T-helper 2 cell treated with Interferon-gamma antibody and Interleukin-4, amounts not matched to agents 5 μg/mL and 100 μg/mL, for 36 hours (primary cell): ENCODE data around the gene THTPA.
"Not testable (repeated sequence)": the region's sequence is repeated elsewhere in the genome, so short reads cannot be mapped to it uniquely, and the experiment has no call there.

Experiments used
- DNase-seq: peaks from one replicate; pipeline ENCODE4 v3.0.0; 2021; ENCODE audit warnings: low spot score
- H3K27ac Mint-ChIP-seq: one replicate; pipeline ENCODE4 v1.8.0; 2021; ENCODE audit warnings: mild to moderate bottlenecking, mixed read lengths
- H3K27me3 Mint-ChIP-seq: one replicate; pipeline ENCODE4 v1.8.0; 2021; ENCODE audit warnings: low read depth, mixed read lengths
- H3K36me3 Mint-ChIP-seq: one replicate; pipeline ENCODE4 v1.8.0; 2021; ENCODE audit warnings: low read depth, mixed read lengths
- H3K4me1 Mint-ChIP-seq: one replicate; pipeline ENCODE4 v1.8.0; 2021; ENCODE audit warnings: low read depth, mixed read lengths
- H3K4me3 Mint-ChIP-seq: one replicate; pipeline ENCODE4 v1.8.0; 2022; ENCODE audit warnings: mild to moderate bottlenecking, moderate library complexity, mixed read lengths
- H3K9me3 Mint-ChIP-seq: one replicate; pipeline ENCODE4 v1.8.0; 2021; ENCODE audit warnings: mixed read lengths

The THTPA gene

DNA sequence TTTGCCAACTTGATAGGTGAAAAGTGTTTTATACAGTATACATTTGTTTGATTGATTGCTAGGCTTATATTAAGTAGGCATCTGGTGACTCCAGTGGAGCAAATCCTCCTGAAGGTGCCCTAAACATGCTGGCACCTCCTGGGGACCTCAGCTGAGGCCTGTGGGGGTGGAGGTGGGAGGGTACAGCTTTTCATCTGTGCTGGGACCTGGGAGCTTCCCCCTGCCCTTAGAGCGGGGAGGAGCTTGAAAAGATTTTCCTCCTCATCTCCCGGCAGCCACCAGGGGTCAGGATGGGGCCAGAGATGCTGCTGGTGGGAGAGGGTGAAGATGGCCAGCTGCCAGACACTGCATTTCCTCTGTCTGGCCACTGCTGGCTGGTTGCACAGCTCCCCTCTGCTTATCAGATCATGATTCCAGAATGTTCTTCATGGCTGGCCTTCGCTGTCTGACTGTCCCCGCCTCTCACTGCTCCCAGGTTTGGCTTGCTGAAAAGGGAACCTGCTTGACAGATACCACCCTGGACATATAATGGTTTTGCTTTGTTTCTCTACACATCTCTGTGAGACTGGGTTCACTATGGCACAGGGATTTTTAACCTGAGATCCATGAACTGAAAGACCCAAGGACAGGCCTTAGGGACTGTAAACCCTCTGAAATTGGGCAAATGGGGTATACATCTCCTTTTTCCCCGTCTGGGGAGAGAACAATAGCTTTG, 33.0 kb downstream of the THTPA start:
- Mint-ChIP-seq H3K36me3 (no peaks in the 10 kb centered on the region), H3K4me1 (peaks cover 4% of the 10 kb centered on the region), H3K4me3 (no peak overlapping the region), H3K27ac (no peak overlapping the region), H3K9me3 (no peaks in the 10 kb centered on the region), H3K27me3 (peaks cover 14% of the 10 kb centered on the region)
- peak; percentile 71 for DNase-seq

DNA sequence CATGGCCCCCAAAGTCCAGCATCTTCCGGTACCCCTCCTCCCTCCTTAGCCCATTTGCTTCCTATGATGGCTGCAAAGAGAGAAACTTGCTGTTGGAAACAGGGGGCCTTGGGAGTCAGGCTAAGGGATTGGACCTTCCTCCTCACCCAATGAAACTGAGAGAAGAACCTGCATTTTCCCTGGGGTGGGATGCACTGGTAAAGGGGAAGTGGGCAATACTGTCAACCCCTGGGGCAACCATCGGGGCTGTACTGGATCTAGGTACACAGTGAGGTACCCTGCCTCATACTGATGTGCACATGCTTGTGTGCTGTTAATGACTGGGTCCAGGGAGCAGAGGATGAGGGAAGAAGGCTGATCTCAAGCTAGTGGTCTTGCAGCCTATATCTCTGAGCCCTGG, 33.5 kb downstream of the THTPA start:
- no peak for DNase-seq
- no peak overlapping the region for H3K27ac Mint-ChIP-seq
- no peak overlapping the region for H3K4me3 Mint-ChIP-seq
- no peaks in the 10 kb centered on the region for H3K9me3 Mint-ChIP-seq
- peaks cover 4% of the 10 kb centered on the region for H3K4me1 Mint-ChIP-seq
- H3K36me3 Mint-ChIP-seq = no peaks in the 10 kb centered on the region
- peaks cover 11% of the 10 kb centered on the region for H3K27me3 Mint-ChIP-seq

GRCh38 chr14:23590198-23590597, 34.1 kb downstream of the THTPA start:
- DNase-seq = no peak
- H3K4me1 Mint-ChIP-seq = peaks cover 4% of the 10 kb centered on the region
- peaks cover 13% of the 10 kb centered on the region for H3K27me3 Mint-ChIP-seq
- no peak overlapping the region for H3K27ac Mint-ChIP-seq
- H3K36me3 Mint-ChIP-seq = no peaks in the 10 kb centered on the region
- H3K9me3 Mint-ChIP-seq = no peaks in the 10 kb centered on the region
- H3K4me3 Mint-ChIP-seq = no peak overlapping the region

- not testable (repeated sequence) for H3K36me3 Mint-ChIP-seq, H3K27me3 Mint-ChIP-seq, DNase-seq, H3K27ac Mint-ChIP-seq, H3K4me1 Mint-ChIP-seq, H3K9me3 Mint-ChIP-seq, H3K4me3 Mint-ChIP-seq
These were observed 38.1 kb downstream of the THTPA start for GRCh38 chr14:23594191-23594590.

DNA sequence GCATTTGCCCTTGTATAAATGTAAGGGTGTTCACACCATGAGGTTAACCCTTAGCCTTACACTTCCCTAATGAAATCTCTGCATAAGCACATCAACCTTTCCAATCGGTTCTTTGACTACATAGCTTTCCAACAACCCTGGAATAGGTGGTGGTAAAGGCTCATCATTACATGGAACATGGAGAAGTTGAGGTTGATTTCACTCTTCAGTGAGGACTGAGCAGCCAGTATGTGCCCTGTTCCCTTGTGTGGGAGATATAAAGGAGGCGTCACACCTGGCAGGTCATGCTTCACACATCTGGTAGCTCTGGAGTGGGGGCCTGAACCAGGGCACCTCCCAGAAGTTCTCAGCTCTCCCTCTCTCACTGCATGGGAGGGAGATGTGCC, 44.2 kb downstream of the THTPA start:
- no peaks in the 10 kb centered on the region for H3K4me1 Mint-ChIP-seq
- no peak overlapping the region for H3K27ac Mint-ChIP-seq
- no peak overlapping the region for H3K4me3 Mint-ChIP-seq
- H3K36me3 Mint-ChIP-seq = no peaks in the 10 kb centered on the region
- DNase-seq = no peak
- H3K9me3 Mint-ChIP-seq = no peaks in the 10 kb centered on the region
- no peaks in the 10 kb centered on the region for H3K27me3 Mint-ChIP-seq

DNA sequence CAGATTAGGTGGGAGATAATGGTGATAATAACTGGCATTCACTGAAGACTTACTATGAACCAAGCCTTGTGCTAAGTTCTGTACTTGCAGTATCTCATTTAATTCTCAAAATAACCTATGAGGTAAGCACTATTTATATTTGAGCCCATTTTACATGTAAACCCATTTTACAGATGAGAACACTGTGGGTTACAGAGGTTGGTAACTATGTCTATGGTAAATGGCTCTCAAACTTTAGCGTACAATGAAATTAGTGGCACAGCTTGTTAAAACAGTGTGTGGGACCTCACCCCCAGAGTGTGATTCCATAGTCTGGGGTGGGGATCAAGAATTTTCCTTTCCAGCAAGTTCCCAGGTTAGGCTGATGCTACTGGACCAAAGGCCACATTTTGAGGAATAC, 44.7 kb downstream of the THTPA start:
- no peak overlapping the region for H3K27ac Mint-ChIP-seq

DNA sequence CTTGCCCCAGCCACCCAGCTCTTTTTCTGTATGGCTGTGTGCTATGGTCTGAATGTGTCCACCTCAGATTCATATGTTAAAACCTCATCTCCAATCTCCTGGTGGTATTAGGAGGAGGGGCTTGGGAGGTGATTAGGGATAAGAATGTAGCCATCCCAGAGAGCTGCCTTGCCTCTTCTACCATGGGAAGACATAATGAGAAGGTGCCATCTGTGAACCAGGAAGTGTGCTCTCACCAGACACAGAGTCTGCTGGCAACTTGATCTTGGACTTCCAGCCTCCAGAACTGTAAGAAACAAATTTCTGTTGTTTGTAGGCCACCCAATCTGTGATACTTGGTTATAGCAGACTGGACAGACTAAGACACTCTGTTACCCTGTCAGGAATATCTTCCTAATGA, 45.4 kb downstream of the THTPA start:
- Mint-ChIP-seq H3K27ac (no peak overlapping the region), H3K4me3 (no peak overlapping the region), H3K9me3 (no peaks in the 10 kb centered on the region), H3K27me3 (no peaks in the 10 kb centered on the region), H3K36me3 (no peaks in the 10 kb centered on the region), H3K4me1 (peaks cover 7% of the 10 kb centered on the region)
- no peak for DNase-seq

More for the DNA sequence above, 44.7 kb downstream of the THTPA start:
- Mint-ChIP-seq H3K4me1 (peaks cover 4% of the 10 kb centered on the region), H3K9me3 (no peaks in the 10 kb centered on the region), H3K27me3 (no peaks in the 10 kb centered on the region), H3K36me3 (no peaks in the 10 kb centered on the region), H3K4me3 (no peak overlapping the region)
- DNase-seq = no peak

GRCh38 chr14:23601845-23602180, 45.7 kb downstream of the THTPA start:
- no peak for DNase-seq
- Mint-ChIP-seq H3K27ac (no peak overlapping the region), H3K4me1 (peaks cover 10% of the 10 kb centered on the region), H3K27me3 (no peaks in the 10 kb centered on the region), H3K9me3 (no peaks in the 10 kb centered on the region), H3K36me3 (no peaks in the 10 kb centered on the region), H3K4me3 (no peak overlapping the region)

GRCh38 chr14:23602181-23603095, 46.4 kb downstream of the THTPA start:
- Mint-ChIP-seq H3K4me1 (peaks cover 12% of the 10 kb centered on the region), H3K36me3 (no peaks in the 10 kb centered on the region), H3K27ac (no peak overlapping the region), H3K4me3 (no peak overlapping the region), H3K27me3 (no peaks in the 10 kb centered on the region), H3K9me3 (no peaks in the 10 kb centered on the region)
- no peak for DNase-seq

- H3K4me3 Mint-ChIP-seq = no peak overlapping the region
These were observed 47.0 kb downstream of the THTPA start for GRCh38 chr14:23603103-23603502.

DNA sequence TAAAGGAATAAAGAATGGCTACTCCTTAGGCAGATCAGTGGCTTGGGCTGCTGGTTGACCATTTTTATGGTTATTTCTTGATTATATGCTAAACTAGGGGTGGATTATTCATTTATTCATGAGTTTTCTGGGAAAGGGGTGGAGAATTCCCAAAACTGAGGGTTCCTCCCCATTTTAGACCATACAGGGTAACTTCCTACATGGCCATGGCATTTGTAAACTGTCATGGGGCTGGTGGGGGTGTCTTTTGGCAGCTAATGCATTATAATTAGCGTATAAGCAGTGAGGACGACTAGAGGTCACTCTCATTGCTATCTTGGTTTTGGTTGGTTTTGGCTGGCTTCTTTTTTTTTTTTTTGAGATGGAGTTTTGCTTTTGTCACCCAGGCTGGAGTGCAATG, 48.1 kb downstream of the THTPA start:
- Mint-ChIP-seq H3K36me3 (peaks cover 2% of the 10 kb centered on the region), H3K27me3 (no peaks in the 10 kb centered on the region), H3K9me3 (peaks cover 6% of the 10 kb centered on the region), H3K4me1 (peaks cover 15% of the 10 kb centered on the region), H3K27ac (no peak overlapping the region), H3K4me3 (no peak overlapping the region)
- no peak for DNase-seq

More at GRCh38 chr14:23603103-23603502, 47.0 kb downstream of the THTPA start:
- Mint-ChIP-seq H3K27me3 (no peaks in the 10 kb centered on the region), H3K4me1 (peaks cover 12% of the 10 kb centered on the region), H3K36me3 (no peaks in the 10 kb centered on the region), H3K27ac (no peak overlapping the region), H3K9me3 (no peaks in the 10 kb centered on the region)
- DNase-seq = no peak

GRCh38 chr14:23604675-23605170, 48.7 kb downstream of the THTPA start:
- H3K9me3 Mint-ChIP-seq = peaks cover 8% of the 10 kb centered on the region
- peaks cover 18% of the 10 kb centered on the region for H3K4me1 Mint-ChIP-seq
- DNase-seq = no peak
- H3K27me3 Mint-ChIP-seq = no peaks in the 10 kb centered on the region
- no peak overlapping the region for H3K4me3 Mint-ChIP-seq
- H3K36me3 Mint-ChIP-seq = peaks cover 2% of the 10 kb centered on the region
- H3K27ac Mint-ChIP-seq = no peak overlapping the region

DNA sequence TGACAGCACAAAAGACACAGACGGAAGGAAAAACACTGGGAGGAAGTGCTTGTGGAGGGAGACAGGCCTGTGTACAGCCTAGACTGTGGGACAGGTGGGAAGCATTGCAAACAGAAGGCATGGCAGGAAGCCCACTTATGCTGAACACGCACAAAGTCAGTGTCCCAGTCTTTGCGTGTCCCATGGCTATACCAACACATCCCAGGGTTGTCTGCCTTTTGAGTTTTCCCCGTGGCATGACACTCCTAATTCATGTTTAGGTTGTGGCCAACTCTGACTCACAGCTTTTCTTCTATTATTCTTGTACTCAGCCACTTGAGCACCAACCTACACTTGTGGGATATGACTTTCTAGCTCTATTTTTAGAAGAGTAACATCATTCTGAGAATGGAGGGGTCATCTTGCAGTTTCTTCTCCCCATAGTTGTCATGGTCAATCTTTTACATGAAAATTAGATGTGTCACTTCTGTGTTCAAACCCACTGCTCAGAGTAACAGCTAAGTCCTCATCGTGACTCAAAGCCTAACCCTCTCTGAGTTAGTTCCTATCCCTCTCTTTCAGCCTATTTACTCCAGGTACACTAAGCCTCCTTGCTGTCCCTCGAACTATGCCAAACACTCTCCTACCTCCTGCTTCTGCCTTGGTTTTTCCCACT, 50.0 kb downstream of the THTPA start:
- H3K4me3 Mint-ChIP-seq = no peak overlapping the region
- peaks cover 30% of the 10 kb centered on the region for H3K4me1 Mint-ChIP-seq
- peaks cover 12% of the 10 kb centered on the region for H3K9me3 Mint-ChIP-seq
- peak; percentile 50 for DNase-seq
- H3K36me3 Mint-ChIP-seq = peaks cover 4% of the 10 kb centered on the region
- H3K27ac Mint-ChIP-seq = peak overlapping the region; percentile 13
- no peaks in the 10 kb centered on the region for H3K27me3 Mint-ChIP-seq

GRCh38 chr14:23608454-23608853, 52.4 kb downstream of the THTPA start:
- Mint-ChIP-seq H3K4me1 (peaks cover 32% of the 10 kb centered on the region), H3K9me3 (peaks cover 12% of the 10 kb centered on the region), H3K27me3 (no peaks in the 10 kb centered on the region), H3K4me3 (no peak overlapping the region), H3K27ac (no peak overlapping the region), H3K36me3 (peaks cover 4% of the 10 kb centered on the region)
- DNase-seq = no peak
